ENCODE data around the gene EIF3F. TPM values are rescaled to one million over a fixed set of nuclear protein-coding genes. Genes with fewer than 3 reads are reported as not detected.

The EIF3F gene
- total and polyA plus RNA-seq, 8 donors, result 106 to 201 (median 175) TPM

GRCh38 chr11:8013833-8014232 lies 26.7 kb downstream of the EIF3F start:
- no peak for FAIRE-seq
- WGBS, 2 donors, result 80 to 81% methylated on average over 5 of the region's 5 CpGs
- no peaks in the 10 kb centered on the region for H3K36me3 ChIP-seq
- H3K9me3 ChIP-seq, result no peaks in the 10 kb centered on the region
- TF ChIP-seq, protein P1, sequence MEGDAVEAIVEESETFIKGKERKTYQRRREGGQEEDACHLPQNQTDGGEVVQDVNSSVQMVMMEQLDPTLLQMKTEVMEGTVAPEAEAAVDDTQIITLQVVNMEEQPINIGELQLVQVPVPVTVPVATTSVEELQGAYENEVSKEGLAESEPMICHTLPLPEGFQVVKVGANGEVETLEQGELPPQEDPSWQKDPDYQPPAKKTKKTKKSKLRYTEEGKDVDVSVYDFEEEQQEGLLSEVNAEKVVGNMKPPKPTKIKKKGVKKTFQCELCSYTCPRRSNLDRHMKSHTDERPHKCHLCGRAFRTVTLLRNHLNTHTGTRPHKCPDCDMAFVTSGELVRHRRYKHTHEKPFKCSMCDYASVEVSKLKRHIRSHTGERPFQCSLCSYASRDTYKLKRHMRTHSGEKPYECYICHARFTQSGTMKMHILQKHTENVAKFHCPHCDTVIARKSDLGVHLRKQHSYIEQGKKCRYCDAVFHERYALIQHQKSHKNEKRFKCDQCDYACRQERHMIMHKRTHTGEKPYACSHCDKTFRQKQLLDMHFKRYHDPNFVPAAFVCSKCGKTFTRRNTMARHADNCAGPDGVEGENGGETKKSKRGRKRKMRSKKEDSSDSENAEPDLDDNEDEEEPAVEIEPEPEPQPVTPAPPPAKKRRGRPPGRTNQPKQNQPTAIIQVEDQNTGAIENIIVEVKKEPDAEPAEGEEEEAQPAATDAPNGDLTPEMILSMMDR (IDR thresholded peaks at IDR 0.05), result no peak
- peaks cover 0 to 4% (median 0%) of the 10 kb centered on the region in 4 donors for H3K27me3 ChIP-seq
- no peak overlapping the region for H3K27ac ChIP-seq
- no peak overlapping the region for H3K4me3 ChIP-seq
- DNase-seq, result no peak
- no peak for ATAC-seq
- intact Hi-C loops (cut with DNase I), result no loop called here
- H3K4me1 ChIP-seq, result no peaks in the 10 kb centered on the region

- FAIRE-seq (no peak), ATAC-seq (no peak), DNase-seq (peak in 1 of 6 donors; percentile 1)
- intact Hi-C loops (cut with DNase I), result no loop called here
- TF ChIP-seq, protein P1 (IDR thresholded peaks at IDR 0.05), result no peak
- Histone ChIP-seq H3K4me1 (no peaks in the 10 kb centered on the region), H3K27ac (no peak overlapping the region), H3K4me3 (no peak overlapping the region), H3K9me3 (no peaks in the 10 kb centered on the region), H3K36me3 (no peaks in the 10 kb centered on the region), H3K27me3 (peaks cover 0 to 4% (median 0%) of the 10 kb centered on the region in 4 donors)
- 46 to 53% methylated on average over 4 of the region's 4 CpGs for WGBS, 2 donors
Observed at GRCh38 chr11:8015753-8016239, 28.7 kb downstream of the EIF3F start.

DNA sequence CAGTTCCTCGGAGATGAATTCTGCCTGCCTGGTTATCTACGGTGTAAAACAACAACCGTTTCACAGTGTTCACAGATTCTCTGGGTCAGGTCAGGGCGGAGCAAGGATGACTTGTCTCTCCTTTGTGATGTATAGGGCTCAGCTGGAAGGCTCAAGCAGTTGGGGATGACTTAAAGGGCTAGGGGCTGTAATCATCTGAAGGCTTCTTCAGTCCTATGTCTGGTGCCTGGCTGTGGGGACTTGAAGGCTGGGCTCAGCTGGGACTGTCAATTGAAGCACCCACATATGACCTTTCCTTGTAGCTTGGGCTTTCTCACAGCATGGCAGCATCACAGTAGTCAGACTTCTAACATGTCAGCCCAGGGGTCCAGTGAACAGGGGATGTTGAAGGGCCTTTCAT lies 29.3 kb downstream of the EIF3F start:
- ATAC-seq (no peak), DNase-seq (peak in 1 of 6 donors; percentile 3), FAIRE-seq (no peak)
- Histone ChIP-seq H3K27me3 (peaks cover 0 to 4% (median 1%) of the 10 kb centered on the region in 4 donors), H3K4me3 (no peak overlapping the region), H3K4me1 (no peaks in the 10 kb centered on the region), H3K36me3 (no peaks in the 10 kb centered on the region), H3K27ac (no peak overlapping the region), H3K9me3 (no peaks in the 10 kb centered on the region)
- TF ChIP-seq, protein P1 (IDR thresholded peaks at IDR 0.05), result no peak
- intact Hi-C loops (cut with DNase I), result no loop called here
- WGBS, 2 donors, result 24 to 38% methylated on average over 4 of the region's 4 CpGs

DNA sequence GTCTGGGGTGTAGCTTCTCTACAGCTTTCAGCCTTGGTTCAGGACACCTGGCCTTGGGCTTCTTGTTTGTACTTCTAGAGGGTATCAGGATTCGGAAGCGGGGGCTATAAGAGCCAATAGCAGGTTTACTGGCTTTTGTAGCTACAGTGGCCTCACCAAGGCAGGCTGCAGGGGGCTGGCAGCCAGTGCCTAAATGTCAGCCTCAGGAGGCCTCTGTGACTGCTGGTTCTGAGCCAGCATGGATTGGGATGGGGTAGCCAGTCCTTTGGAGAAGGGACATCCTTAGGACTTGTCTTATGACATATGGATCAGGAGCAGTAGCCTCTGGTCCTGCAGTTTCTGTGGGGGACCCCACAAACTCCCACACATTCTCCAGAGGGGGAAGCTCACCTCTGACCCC lies 29.9 kb downstream of the EIF3F start:
- no peak overlapping the region for H3K27ac ChIP-seq
- no peaks in the 10 kb centered on the region for H3K4me1 ChIP-seq
- ATAC-seq, result no peak
- FAIRE-seq, result no peak
- TF ChIP-seq, protein P1 (IDR thresholded peaks at IDR 0.05), result no peak
- 82 to 92% methylated on average over 2 of the region's 2 CpGs for WGBS, 2 donors
- H3K4me3 ChIP-seq, result no peak overlapping the region
- no peak for DNase-seq
- no peaks in the 10 kb centered on the region for H3K9me3 ChIP-seq
- peaks cover 0 to 4% (median 1%) of the 10 kb centered on the region in 4 donors for H3K27me3 ChIP-seq
- intact Hi-C loops (cut with DNase I), result no loop called here
- no peaks in the 10 kb centered on the region for H3K36me3 ChIP-seq

DNA sequence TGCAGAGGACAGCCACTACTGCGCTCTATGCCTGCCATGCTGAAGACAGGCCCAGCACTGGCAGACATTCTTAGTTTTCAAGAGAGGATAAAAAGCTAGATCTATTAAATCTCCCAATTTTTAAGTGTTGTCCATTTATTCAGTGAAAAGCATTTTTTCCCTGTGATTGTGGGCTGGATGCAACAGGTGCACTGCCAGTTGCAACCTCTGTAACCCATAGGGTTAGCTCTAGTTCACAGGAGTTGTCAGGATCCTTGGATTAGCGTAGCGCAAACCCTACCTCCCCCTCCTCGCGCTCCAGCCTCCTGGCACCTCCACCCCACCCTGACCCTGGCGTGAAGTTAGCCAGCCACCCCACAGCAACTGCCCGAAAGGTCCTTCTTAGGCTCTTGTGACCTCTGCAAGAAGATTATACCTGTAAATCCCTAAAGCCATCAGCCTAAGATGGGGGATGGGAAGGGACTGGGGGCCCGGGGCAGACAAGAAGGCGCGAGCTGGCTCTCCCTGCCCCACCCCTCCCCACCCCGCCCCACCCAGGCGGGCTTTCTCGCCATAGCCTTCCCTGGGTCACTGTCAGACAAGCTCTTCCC lies 30.9 kb downstream of the EIF3F start:
- Histone ChIP-seq H3K4me3 (no peak overlapping the region), H3K36me3 (no peaks in the 10 kb centered on the region), H3K4me1 (no peaks in the 10 kb centered on the region), H3K27me3 (peaks cover 0 to 4% (median 1%) of the 10 kb centered on the region in 4 donors), H3K9me3 (no peaks in the 10 kb centered on the region), H3K27ac (no peak overlapping the region)
- FAIRE-seq (no peak), DNase-seq (no peak), ATAC-seq (no peak)
- intact Hi-C loops (cut with DNase I), result no loop called here
- WGBS, 2 donors, result 43 to 46% methylated on average over 13 of the region's 13 CpGs
- TF ChIP-seq, protein P1 (IDR thresholded peaks at IDR 0.05), result no peak
